H1 (cell line): ENCODE results near the gene SLC22A24. TPM values are rescaled to one million over a fixed set of nuclear protein-coding genes. Genes with fewer than 3 reads are reported as not detected.

Experiments
- CTCF ChIA-PET: fragments of 300-600 bp; sonication (Branson Sonifier 250); formaldehyde crosslinking; loops from one replicate; lab custom pipeline; 2021; ENCODE audit not compliant: partially characterized antibody; lab: Charles Lee
- POLR2A ChIA-PET: fragments of 300-600 bp; sonication (Branson Sonifier 250); formaldehyde crosslinking; loops from one replicate; lab custom pipeline; 2021; ENCODE audit warnings: inconsistent platforms; ENCODE audit not compliant: partially characterized antibody; lab: Charles Lee
- DNase-seq, 2 experiments: peaks; one replicate each; pipeline versions ENCODE4 v3.0.0 to v3.0.0-alpha.2; 2010 to 2022; ENCODE audit warnings: low spot score in 2 of 2, low read depth in 1 of 2, mixed read lengths in 1 of 2
- FAIRE-seq: peaks from 2 replicates; lab custom pipeline; 2011; peaks lifted over from hg19 to GRCh38; lab: Jason Lieb, UNC
- H2AFZ ChIP-seq: 2 replicates; pipeline ENCODE4 v1.8.1; 2012; ENCODE audit warnings: low read length, inconsistent platforms
- H2AK5ac ChIP-seq: 2 replicates; pipeline ENCODE4 v1.6.1; 2013; ENCODE audit warnings: low read depth, low read length
- H2BK120ac ChIP-seq: replicated peaks from 2 replicates; pipeline ENCODE3; 2013; ENCODE audit warnings: low read depth, low read length, inconsistent platforms
- H2BK12ac ChIP-seq: 2 replicates; pipeline ENCODE4 v1.6.1; 2013; ENCODE audit warnings: low read depth, low read length
- H2BK15ac ChIP-seq: 2 replicates; pipeline ENCODE4 v1.6.1; 2013; ENCODE audit warnings: low read length
- H2BK20ac ChIP-seq: 2 replicates; pipeline ENCODE4 v1.6.1; 2013; ENCODE audit warnings: low read length
- H2BK5ac ChIP-seq: 2 replicates; pipeline ENCODE4 v1.6.1; 2013; ENCODE audit warnings: low read depth, low read length
- H3K14ac ChIP-seq: 2 replicates; pipeline ENCODE4 v1.6.1; 2013; ENCODE audit warnings: inconsistent platforms; ENCODE audit not compliant: insufficient read length
- H3K18ac ChIP-seq: 2 replicates; pipeline ENCODE4 v1.6.1; 2013; ENCODE audit warnings: low read length; ENCODE audit errors: extremely low read depth
- H3K23ac ChIP-seq: 2 replicates; pipeline ENCODE4 v1.6.1; 2013; ENCODE audit warnings: inconsistent platforms; ENCODE audit not compliant: insufficient read length
- H3K23me2 ChIP-seq: 2 replicates; pipeline ENCODE4 v1.6.1; 2013; ENCODE audit warnings: low read depth, low read length
- H3K27ac ChIP-seq: 2 replicates; pipeline ENCODE4 v1.6.1; 2011; ENCODE audit warnings: low read depth, low read length, inconsistent platforms
- H3K27me3 ChIP-seq, 4 experiments: replicated peaks in 1 of 4; 1 replicate in 1 of 4; 2 replicates in 3 of 4; pipeline versions ENCODE4 v1.6.1 to v1.8.1; 2011 to 2013; ENCODE audit warnings: low read length in 3 of 4, mild to moderate bottlenecking in 3 of 4, inconsistent platforms in 2 of 4, mixed read lengths in 2 of 4, moderate library complexity in 1 of 4; ENCODE audit not compliant: control insufficient read depth in 3 of 4, insufficient read depth in 3 of 4; ENCODE audit errors: extremely low read depth in 1 of 4
- H3K36me3 ChIP-seq, 4 experiments: 2 replicates each; pipeline versions ENCODE4 v1.6.1 to v1.8.1; 2011 to 2013; ENCODE audit warnings: mild to moderate bottlenecking in 4 of 4, low read length in 3 of 4, moderate library complexity in 2 of 4, control low read depth in 1 of 4, inconsistent platforms in 1 of 4; ENCODE audit not compliant: insufficient read depth in 4 of 4, control insufficient read depth in 2 of 4
- H3K4ac ChIP-seq: replicated peaks from 2 replicates; pipeline ENCODE3; 2013; ENCODE audit warnings: low read length, low read depth, mixed read lengths, inconsistent platforms; ENCODE audit not compliant: insufficient read length
- H3K4me1 ChIP-seq, 4 experiments: replicated peaks in 1 of 4; 1 replicate in 1 of 4; 2 replicates in 3 of 4; pipeline versions ENCODE4 v1.6.1 to v1.8.1; 2011 to 2013; ENCODE audit warnings: low read length in 3 of 4, inconsistent platforms in 2 of 4, mixed read lengths in 1 of 4; ENCODE audit not compliant: insufficient read depth in 4 of 4, control insufficient read depth in 3 of 4
- H3K4me2 ChIP-seq, 2 experiments: 2 replicates each; pipeline versions ENCODE4 v1.6.1 to v1.8.1; 2011 to 2013; ENCODE audit warnings: low read depth in 2 of 2, low read length in 2 of 2, control low read depth in 1 of 2, inconsistent platforms in 1 of 2, mild to moderate bottlenecking in 1 of 2; ENCODE audit not compliant: insufficient read depth in 1 of 2
- H3K4me3 ChIP-seq, 4 experiments: fragments of 200-600, 300-600 bp in 1 of 4; sonication (generic), shearing (Covaris generic), sonication (Bioruptor Twin) in 1 of 4; 2 replicates each; pipeline versions ENCODE4 v1.5.1 to v1.8.1; 2011 to 2016; ENCODE audit warnings: low read length in 4 of 4, low read depth in 3 of 4, control low read depth in 2 of 4, inconsistent platforms in 2 of 4, mild to moderate bottlenecking in 2 of 4, mixed read lengths in 1 of 4, moderate library complexity in 1 of 4; ENCODE audit not compliant: insufficient read depth in 2 of 4; ENCODE audit errors: extremely low read depth in 1 of 4
- H3K56ac ChIP-seq: replicated peaks from 2 replicates; pipeline ENCODE3; 2013; ENCODE audit warnings: low read depth, mild to moderate bottlenecking, mixed read lengths, low read length, inconsistent platforms; ENCODE audit not compliant: insufficient read length
- H3K79me1 ChIP-seq: 2 replicates; pipeline ENCODE4 v1.6.1; 2013; ENCODE audit warnings: low read depth, low read length, control low read depth
- H3K79me2 ChIP-seq, 2 experiments: 2 replicates each; pipeline versions ENCODE4 v1.6.1 to v1.8.1; 2012 to 2013; ENCODE audit warnings: low read length in 2 of 2, mild to moderate bottlenecking in 2 of 2, inconsistent platforms in 1 of 2; ENCODE audit not compliant: insufficient read depth in 2 of 2, control insufficient read depth in 1 of 2
- H3K9ac ChIP-seq, 4 experiments: replicated peaks in 1 of 4; 1 replicate in 1 of 4; 2 replicates in 3 of 4; pipeline versions ENCODE4 v1.6.1 to v1.8.1; 2011 to 2013; ENCODE audit warnings: low read depth in 3 of 4, low read length in 3 of 4, control low read depth in 2 of 4, mild to moderate bottlenecking in 2 of 4, moderate library complexity in 2 of 4, inconsistent platforms in 1 of 4; ENCODE audit errors: extremely low read depth in 1 of 4
- H3K9me3 ChIP-seq, 2 experiments: 2 replicates each; pipeline versions ENCODE4 v1.6.1 to v1.8.1; 2012 to 2013; ENCODE audit warnings: mild to moderate bottlenecking in 2 of 2, moderate library complexity in 2 of 2, control low read depth in 1 of 2, inconsistent platforms in 1 of 2, low read depth in 1 of 2, low read length in 1 of 2, mixed read lengths in 1 of 2; ENCODE audit not compliant: insufficient read depth in 2 of 2
- H4K20me1 ChIP-seq, 2 experiments: replicated peaks in 1 of 2; 2 replicates each; pipeline versions ENCODE3 to v1.8.1; 2011 to 2013; ENCODE audit warnings: inconsistent platforms in 2 of 2, low read length in 2 of 2, mild to moderate bottlenecking in 1 of 2; ENCODE audit not compliant: insufficient read depth in 2 of 2, control insufficient read depth in 1 of 2
- H4K5ac ChIP-seq: 2 replicates; pipeline ENCODE4 v1.6.1; 2013; ENCODE audit warnings: low read length, low read depth, mixed read lengths, inconsistent platforms; ENCODE audit not compliant: insufficient read length
- H4K8ac ChIP-seq: 2 replicates; pipeline ENCODE4 v1.8.0; 2013; ENCODE audit warnings: mild to moderate bottlenecking, moderate library complexity, low read length, inconsistent platforms; ENCODE audit not compliant: insufficient read depth; ENCODE audit errors: extremely low read depth
- H4K91ac ChIP-seq: replicated peaks from 2 replicates; pipeline ENCODE3; 2013; ENCODE audit warnings: low read length, mixed read lengths, inconsistent platforms; ENCODE audit not compliant: insufficient read length
- BACH1 ChIP-seq: IDR thresholded peaks from 2 replicates; pipeline ENCODE4 v1.6.1; 2012; ENCODE audit warnings: low read length, improper control_type of control experiment
- TBP ChIP-seq: IDR thresholded peaks from 2 replicates; pipeline ENCODE4 v1.6.1; 2011; ENCODE audit warnings: low read depth, low read length, improper control_type of control experiment
- WGBS, 2 experiments: shearing (Covaris generic) in 1 of 2; methylation state at CpG; one replicate each; pipeline versions ENCODE4 v1.1.6 to v1.1.7; 2013 to 2015; ENCODE audit warnings: low lambda C conversion rate in 2 of 2, mixed read lengths in 2 of 2, inconsistent platforms in 1 of 2, low coverage in 1 of 2, missing lambda C conversion rate in 1 of 2; ENCODE audit not compliant: insufficient replicate concordance in 2 of 2, insufficient coverage in 1 of 2, insufficient read length in 1 of 2; ENCODE audit errors: extremely low coverage in 1 of 2, missing lambda C conversion rate in 1 of 2; 5-methylcytosine and 5-hydroxymethylcytosine counted together
- polyA plus RNA-seq, 7 experiments: library from polyadenylated mRNA; depleted of rRNA in 3 of 7; stranded (reverse) in 5 of 7; unstranded in 2 of 7; fragments of >200 nt in 5 of 7; fragments of 200-250 nt in 2 of 7; gene quantifications; 1 replicate in 5 of 7; 2 replicates in 1 of 7; 4 replicates in 1 of 7; pipeline versions ENCODE4 v1.2.1 to v1.2.3, GENCODE V29; 2011 to 2013; ENCODE audit warnings: missing spikeins in 2 of 7, mixed read lengths in 2 of 7
- total RNA-seq: library from RNA; stranded (reverse); fragmentation: NEBNext Ultra II Directional; extraction: Animal tissue kit (Norgen Biotek cat#: 25700); gene quantifications from 2 replicates; pipeline ENCODE4 v1.2.1, GENCODE V29; 2021

SLC22A24 gene
- total and polyA plus RNA-seq, 2 of the 8 experiments (the other 6 are each of a cell fraction or from before 2014, with no cell fraction given) = not detected

- Histone ChIP-seq H3K23ac (no peak overlapping the region), H3K9ac (no peak overlapping the region), H3K27ac (no peak overlapping the region), H2AK5ac (no peak overlapping the region), H2BK15ac (no peak overlapping the region), H3K18ac (no peak overlapping the region), H3K36me3 (no peaks in the 10 kb centered on the region), H4K20me1 (no peaks in the 10 kb centered on the region), H2AFZ (no peak overlapping the region; the same call in 1 of the 2 replicates), H2BK5ac (no peak overlapping the region), H3K4me3 (no peak overlapping the region), H3K27me3 (no peaks in the 10 kb centered on the region), H3K4ac (no peak overlapping the region), H3K79me1 (no peaks in the 10 kb centered on the region), H4K8ac (no peak overlapping the region), H3K4me1 (no peaks in the 10 kb centered on the region), H4K5ac (no peak overlapping the region), H2BK20ac (no peak overlapping the region), H3K79me2 (no peaks in the 10 kb centered on the region), H4K91ac (no peak overlapping the region), H3K9me3 (peaks cover 0 to 5% of the 10 kb centered on the region in 2 experiments; a peak in 1 of 4 replicates), H2BK12ac (no peak overlapping the region), H3K23me2 (no peaks in the 10 kb centered on the region), H3K4me2 (no peak overlapping the region), H2BK120ac (no peak overlapping the region), H3K56ac (no peak overlapping the region), H3K14ac (no peak overlapping the region)
- TF ChIP-seq TBP (no peak), BACH1 (0 out of 2 replicates have a peak, but pooled peaks have one; percentile 14)
- WGBS, 2 experiments = 83% methylated on average over 3 of the region's 3 CpGs; no CpG with 5 or more reads in 1 of the 2 experiments
- DNase-seq (no peak), FAIRE-seq (no peak)
- POLR2A ChIA-PET = no interaction called here
- CTCF ChIA-PET = interaction anchor here (1.1 kb wide), 1 partner anchor 122 kb away, joined by 3 read pairs; no protein-coding TSS in a partner anchor
Observed at GRCh38 chr11:63142459-63142858, 1.6 kb downstream of the SLC22A24 start.
